Activated CD4-positive, alpha-beta T cell treated with anti-CD3 and anti-CD28 coated beads for 4 hours (primary cell): ENCODE data around the gene EXTL1.

ENCODE experiments used
- DNase-seq, 2 donors: peaks; one replicate each; pipeline ENCODE4 v3.0.0-alpha.2; 2020

The EXTL1 gene

DNA sequence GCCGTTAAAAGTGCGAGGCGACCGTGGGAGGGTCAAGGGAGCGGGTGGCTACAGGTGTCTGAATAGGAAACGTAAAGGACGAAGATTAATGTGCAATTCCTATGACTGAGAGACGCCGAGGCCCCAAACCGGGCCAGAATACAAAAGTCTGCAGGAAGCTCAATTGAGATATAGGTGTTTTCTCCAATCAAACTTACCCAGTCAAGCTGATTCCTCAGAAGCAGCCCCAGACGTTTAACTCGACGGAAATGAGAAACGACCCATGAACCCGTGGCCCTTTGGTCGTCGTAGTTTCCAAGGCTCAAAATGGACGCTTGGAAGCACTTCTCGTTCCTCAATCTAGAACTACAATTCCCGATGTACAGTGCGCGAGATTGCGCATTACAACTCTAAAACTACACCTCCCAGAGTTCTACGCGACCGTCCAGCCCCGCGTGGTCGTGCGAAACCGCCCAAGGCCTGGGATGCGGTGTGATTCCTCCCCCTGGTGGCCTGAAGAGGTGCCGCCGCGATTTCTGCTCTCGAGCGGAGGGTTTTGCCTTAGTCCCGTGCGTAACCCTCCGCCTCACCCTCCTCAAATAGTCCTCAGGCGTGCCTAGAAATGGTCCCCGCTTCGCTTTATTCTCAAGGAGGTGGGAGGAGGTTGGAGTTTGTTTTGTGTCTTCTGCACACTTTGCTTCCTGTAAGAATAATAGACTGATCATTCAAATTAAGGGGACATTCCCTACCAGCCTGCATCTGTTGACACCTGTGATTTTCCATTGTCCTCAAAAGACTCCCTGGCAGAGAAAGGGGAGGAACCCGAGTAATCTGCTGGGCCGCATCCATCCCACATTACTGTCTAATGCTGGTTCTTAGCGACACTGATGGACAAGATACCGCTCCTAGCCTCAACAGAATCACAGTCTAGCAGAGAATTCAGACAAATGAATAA, 23.5 kb upstream of the EXTL1 start, which contains the start of gene PAFAH2:
Gene PAFAH2 (minus strand): TSS at position 236 of the 934 bp plus-strand sequence. CDS start 7,247 bp downstream, outside the sequence.
- peak; percentile 95 to 96 for DNase-seq

DNA sequence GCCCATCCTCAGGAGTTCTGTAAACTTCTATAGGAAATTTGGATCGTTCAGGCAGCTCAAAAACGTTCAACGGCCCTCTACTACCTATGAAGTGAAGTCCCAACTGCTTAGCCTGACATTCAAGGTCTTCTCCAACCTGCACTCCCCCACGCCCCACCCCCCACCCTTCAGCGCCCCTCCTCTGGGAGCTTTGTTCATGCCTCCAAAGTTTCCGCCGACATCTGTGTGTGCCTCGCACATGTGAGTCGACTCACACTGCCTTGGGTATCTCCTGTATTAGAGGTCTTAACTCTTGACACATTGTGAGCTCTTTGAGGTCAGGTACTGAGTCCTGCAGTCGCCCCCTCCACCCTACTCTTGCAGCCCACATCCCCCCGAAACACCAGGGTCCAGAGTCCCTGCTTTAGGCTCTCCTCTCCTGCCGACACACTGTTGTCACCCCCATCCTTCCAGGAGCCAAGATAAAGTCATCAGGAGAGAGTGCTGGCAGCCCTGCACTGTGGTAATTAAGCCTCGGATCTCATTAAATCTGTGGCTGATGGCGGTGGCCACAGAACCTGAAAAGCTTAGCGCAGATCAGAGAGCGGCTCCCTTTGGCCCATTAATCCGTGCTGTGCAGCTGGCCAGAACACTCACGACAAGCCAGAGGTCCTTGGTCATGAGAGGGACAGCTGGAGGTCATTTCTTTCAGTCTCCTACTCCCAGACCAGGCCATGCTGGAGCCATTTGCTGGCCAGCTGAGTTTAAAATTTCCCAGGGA, 22.4 kb upstream of the EXTL1 start:
- DNase-seq, result no peak

DNA sequence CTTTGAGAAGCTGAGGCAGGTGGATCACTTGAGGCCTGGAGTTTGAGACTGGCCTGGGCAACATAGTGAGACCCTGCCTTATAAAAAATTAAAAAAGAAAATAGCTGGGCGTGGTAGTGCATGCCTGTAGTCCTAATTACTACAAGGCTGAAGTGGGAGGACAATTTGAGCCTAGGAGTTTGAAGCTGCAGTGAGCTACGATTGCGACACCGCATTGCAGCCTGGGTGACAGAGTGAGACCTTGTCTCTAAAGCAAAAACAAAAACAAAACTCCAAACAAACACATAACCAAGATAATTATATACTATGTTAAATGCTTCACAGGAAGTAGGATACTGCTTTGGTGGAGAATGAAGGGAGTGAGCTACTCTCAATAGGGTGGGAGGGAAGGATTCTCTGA, 18.3 kb upstream of the EXTL1 start:
- DNase-seq, result no peak

DNA sequence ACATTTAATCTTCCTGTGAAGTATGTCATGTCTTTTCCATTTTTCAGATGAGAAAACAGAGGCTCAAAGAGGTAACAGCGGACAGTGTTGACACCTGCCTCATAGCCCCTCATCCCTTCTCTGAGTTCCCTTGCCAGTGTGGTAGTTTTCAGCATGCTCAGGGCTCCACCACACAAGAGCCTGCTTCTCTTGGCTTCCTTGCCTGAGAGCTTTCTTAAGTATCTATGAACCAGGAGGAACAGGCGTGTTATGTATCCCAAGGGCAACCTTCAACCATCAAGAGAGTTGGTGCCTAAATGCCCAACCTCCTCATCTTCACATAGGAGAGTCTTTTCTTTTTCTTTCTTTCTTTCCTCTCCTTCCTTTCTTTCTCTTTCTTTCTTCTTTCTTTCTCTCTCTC, 17.8 kb upstream of the EXTL1 start:
- DNase-seq, result no peak

DNA sequence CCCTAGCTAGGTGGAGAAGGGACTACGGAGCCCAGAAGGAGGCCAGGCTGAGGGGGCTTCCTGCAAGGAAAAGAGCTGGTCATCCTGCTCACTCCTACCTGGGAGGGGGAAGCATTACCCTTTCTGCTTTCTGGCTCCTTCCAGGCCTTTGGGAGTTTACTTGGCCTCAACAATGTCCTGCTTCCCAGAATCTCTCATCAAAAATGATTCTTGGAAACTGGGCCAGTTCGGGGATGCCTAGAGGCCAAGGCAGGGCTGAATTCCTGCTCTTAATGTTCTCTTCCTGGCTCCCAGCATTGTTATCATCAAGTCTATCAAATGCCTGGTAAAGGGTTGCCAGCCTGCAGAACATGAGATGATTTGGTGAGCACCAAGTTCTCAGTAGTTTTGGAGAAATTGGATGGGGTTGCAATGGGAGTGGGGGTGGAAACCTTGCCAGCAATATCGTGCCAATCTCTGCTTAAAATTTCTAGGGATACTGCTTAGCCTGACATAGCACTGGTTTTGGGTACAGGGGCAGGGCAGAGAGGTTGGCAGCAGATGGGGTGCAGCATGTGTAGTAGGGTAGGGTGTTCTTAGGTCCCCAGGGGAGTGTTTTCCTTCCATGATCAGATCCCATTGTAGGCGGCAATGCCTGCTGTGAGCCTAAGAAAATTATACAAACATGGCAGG, 16.0 kb upstream of the EXTL1 start:
- DNase-seq, result no peak

DNA sequence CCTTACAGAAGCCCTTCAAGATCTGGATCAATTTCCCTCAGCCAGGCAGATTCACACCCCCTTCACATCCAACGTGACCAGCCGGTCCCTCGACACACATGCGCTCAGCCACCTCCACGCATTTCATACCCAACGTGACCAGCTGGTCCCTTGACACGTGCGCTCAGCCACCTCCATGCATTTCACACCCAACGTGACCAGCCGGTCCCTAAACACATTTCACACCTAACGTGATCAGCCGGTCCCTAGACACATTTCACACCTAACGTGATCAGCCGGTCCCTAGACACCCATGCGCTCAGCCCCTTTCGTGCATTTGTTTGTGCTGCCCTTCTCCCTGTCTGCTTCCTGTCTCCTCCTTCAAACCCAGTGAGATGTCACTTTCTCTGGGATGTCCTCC, 14.9 kb upstream of the EXTL1 start:
- no peak for DNase-seq

DNA sequence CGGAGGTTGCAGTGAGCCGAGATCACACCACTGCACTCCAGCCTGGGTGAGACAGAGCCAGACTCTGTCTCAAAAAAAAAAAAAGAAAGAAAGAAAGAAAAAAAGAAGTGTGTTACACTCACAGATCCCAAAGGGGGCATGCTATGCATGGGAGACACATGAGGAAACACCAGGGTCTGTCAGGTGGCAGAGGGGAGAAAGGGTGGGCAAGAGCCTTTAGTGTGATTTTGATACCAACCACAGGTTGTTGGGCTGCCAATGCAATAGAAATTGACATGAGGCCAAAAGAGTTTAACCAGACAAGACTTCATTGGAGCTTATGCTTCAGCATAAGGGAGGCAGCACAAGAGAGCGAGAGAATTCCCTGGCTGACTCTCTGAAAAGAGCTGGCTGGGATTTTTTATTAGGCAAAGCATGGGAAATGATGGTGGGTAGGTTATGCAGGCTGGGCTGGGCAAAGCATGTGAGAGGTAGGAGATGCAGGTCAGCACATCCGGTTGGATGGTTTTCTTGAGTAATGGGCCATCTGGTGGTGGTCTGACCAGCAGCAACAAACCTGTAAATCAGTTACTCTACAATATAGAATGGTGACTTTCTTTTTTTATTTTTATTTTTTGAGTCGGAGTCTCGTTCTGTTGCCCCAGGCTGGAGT, 11.7 kb upstream of the EXTL1 start:
- no peak for DNase-seq

DNA sequence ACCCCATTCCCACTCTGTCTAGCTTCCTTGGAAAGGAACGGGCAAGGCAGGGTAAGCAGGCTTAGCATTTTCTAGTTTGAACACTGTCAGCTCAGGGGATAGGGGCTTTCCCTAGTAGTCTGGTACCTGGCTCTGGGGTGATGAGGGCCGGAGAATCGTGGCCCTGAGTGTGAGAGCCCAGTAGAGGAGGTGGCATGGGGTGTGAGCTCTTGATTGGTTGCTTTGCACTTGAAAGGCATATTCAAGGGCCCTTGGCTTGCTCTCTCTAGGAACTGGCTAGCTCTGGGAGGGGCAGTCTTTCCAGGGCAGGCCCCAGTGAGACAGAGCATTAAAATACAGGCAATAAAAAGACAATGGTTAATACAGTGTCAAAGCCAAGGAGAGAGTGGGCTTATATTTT, 10.8 kb upstream of the EXTL1 start:
- DNase-seq, result no peak

DNA sequence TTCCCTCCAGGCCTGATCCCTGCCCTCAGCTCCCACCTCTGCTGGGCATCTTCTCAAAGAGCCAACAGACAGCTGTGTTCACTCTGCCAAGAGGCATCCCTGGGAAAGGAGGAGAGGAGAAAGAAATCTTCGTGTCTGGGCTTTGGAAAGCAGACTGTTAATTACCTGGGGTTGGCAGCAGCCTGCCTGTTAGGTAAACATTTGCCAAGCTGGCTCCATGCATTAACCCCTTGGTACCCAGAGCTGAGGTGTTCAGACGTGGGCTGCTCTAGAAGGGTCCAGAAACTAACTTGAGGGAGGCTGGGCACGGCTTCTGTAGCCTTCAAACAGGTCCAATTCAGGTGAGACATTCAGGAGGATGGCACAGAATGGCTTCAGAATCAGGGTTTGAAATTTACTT, 8.7 kb upstream of the EXTL1 start:
- no peak for DNase-seq

DNA sequence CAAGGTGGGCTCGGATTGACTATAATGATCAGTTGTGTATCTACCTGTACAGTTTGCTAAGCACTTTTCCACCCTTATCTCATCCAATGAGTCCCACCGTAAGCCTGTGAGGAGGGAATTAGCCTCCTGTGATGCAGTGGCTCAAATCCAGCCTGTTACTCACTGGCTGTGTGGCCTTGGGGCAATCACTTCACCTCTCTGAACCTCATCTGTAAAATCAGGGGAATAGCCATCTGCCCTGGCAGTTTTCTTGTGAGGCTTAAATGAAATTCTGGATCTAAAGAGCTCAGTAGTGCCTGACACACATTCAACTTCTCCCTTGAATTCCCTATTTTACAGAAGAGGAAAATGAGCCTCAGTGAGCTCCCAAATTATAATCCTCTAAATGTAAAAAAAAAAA, 7.4 kb upstream of the EXTL1 start:
- no peak for DNase-seq

DNA sequence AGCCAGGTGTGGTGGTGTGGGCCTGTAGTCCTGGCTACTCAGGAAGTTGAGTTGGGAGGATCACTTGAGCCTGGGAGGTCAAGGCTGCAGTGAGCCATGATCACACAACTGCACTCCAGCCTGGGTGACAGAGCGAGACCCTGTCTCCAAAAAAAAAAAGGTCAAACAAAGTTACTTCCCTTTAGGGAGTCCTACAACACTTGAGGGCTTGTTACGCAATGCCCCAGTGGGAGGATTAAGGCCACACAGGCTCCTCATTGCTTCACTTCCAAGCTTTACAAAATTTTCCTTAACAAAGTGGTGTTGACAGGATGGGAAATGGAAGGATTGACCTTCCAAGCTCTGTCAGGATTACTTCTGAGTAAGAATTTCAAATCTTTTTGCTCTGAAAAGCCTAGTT, 6.2 kb upstream of the EXTL1 start:
- no peak for DNase-seq

DNA sequence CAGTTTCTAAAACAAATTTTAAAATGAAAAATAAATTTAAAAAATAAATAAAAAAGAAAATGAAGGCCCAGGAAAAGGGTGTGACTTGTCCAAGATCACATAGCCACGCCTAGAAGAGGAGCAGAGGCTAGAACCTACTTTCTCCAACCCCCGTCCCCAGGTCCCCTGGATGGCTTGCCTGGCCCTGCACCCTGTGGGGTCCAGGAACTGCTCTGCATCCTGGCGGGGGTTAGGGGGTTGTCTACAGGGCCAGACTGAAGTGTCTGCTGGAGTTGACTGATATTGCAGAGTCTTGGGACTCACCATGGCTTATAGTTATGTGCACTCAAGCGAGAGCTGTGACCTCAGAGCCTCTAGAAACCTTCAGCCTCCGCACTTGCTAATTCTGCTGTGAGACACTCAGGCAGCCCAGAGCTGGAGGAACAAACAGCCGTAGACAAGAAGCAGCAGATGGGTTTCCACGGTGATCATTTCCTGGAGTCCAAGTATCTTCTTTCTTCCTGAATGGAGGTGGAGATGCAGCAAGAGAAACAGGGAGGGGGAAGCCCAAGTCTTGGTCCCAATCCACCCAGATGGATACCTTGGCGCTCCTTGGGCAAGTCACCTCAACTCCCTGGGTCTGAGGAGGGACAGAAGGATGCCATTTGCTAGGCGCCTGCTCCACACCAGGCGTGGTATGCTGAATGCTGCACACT, 5.2 kb upstream of the EXTL1 start:
- no peak for DNase-seq

DNA sequence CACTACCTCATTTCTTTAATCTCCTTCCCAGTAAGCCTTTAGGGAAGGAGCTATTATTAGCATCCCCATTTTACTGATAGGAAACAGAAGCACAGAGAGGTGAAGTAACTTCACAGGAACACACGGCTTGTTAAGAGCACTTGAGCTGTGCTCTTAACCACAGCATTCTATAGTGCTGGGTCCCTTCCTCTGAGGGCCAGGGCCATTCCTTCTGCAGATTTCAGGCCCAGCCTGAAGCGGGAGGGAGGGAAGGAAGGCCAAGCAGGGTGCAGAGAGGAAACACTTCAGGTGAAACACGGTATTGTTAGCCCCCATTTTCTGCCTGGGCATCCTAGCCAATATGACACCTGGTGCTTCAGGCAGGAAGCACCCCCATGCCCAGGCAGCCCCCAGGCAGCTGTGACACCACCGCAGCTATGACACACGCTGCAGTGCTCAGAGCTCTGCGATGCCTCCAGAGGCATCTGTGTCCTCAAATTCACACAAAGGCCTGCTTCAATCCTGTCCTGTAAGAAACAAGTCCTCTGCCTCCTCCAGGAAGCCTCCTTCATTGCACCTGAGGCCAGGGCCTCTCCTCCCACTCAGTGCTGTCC, 4.5 kb upstream of the EXTL1 start:
- no peak for DNase-seq

DNA sequence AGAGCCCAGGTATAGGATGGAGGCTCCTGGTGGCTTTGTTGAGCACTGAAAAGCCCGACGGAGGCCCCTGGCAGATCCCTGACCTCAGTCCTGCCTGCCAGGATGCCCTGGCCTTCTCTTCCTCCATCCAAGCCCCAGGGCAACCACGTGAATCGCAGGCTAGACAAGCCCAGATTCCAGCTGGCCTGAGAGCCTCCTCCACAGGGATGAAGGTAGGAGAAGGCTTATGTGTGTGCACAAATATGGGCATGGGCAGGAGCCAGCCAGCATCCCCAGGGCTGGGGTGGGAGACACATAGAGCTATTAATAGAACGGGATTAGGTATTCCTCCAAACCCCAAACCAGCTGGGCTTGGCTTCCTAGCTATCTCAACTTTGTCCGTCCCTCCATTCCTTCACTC, 4.0 kb upstream of the EXTL1 start:
- DNase-seq, result no peak

DNA sequence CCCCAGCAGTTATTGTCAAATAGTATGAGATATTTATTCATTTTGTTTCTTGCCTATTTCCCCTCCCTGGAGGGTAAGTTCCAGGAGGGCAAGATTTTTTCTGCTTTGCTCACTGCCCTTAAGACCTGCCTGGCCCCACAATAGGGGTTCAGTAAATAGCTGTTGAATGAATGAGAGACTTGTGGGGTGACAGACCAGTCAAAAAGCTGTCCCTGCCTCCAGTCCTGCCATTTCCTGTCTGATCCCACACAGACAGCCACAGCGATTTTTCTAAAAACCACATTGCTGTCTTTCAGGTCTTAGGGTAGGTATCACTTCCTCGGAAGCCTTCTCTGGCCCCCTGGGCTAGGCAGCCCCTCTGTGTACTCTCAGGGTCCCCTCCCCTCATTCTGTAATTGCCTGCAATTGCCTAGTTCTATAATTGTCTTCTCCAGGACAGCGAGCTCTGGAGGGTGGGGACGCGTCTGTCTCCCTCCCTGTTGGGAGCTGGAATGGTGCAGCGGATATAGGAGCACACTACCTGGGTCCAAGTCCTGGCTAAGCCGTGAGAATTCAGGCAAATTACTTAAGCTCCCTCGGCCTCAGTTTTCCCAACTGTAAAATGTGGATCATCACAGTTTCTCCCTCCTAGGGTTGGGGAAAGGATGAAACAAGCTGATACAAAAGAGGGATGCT, 1.8 kb upstream of the EXTL1 start:
- DNase-seq, result no peak

DNA sequence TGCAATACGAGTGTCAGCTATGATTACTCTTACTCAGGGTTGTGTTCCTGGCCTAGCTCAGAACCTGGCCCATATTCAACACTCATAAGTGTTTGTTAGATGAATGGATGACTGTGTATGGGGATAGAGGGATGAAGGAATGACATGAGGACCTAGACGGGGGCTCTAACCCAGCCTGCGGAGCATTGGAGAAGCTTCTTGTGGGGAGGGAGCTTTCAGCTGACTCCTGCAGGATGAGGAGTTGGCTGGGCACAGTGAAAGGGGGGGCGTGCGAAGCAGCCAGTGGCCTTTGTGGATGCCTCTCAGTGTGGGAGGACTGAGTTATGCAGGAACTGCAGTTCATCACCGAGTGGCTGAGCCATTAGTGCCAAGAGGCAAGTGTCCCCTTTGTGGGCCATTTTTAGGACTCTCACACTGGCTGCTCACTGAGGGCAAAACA, 1.2 kb upstream of the EXTL1 start:
- no peak for DNase-seq

DNA sequence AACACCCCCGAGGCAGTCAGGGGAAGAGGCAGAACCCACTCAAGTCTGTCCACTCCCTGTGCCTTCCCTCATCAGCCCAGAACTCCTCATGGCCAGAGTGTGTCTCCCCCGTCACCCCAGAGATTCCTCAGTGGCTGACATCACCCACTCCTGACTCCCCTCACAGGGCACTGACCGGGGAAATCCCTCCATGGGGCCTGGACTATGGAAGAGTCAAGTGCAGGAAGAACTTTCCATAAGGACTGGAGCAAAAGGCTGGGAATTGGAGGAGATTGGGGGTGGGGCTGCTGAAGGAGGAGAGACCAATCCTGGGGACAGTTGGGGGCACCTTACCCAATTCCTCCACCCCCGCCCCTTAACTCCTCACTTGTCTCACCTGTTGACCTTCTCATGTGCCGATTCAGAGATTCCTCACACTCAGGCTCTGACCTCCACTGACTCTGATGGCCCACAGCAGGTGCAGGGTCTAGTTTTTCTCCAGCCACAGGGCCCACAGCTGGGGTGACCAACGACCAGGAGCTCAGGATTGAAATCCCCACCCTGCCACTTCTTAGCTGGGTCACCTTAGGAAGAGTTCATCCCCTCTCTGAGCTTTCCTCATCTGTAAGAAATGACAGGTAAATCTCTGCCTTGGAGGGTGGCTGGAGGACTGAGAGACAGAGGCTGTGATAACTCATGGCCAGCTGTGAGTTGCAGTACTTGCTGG, 481 bp upstream of the EXTL1 start:
- no peak for DNase-seq

DNA sequence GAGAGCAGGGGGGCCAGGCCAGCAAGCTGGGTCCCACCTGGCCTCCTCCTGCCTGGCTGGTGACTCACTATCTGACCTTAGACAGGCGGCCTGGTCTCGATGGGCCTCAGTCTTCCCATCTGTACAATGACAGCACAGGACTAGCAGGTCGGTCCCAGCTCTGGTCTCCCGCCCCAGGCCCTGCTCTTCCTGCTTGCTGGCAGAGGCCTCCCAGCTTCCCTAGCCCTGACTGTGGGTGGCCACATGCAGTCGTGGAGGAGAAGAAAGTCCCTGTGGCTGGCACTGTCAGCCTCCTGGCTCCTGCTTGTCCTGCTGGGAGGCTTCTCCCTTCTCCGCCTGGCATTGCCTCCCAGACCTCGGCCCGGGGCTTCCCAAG, 817 bp downstream of the EXTL1 start:
- no peak for DNase-seq

DNA sequence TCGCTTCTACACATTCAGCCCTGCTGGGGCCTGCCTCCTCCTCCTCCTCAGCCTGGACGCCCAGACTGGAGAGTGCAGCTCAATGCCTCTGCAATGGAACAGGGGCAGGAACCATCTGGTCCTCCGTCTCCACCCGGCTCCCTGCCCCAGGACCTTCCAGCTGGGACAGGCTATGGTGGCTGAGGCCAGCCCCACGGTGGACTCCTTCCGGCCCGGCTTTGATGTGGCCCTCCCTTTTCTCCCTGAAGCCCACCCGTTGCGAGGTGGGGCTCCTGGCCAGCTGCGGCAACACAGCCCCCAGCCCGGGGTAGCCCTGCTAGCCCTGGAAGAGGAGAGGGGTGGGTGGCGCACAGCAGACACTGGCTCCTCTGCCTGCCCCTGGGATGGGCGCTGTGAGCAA, 1.4 kb downstream of the EXTL1 start:
- no peak for DNase-seq

DNA sequence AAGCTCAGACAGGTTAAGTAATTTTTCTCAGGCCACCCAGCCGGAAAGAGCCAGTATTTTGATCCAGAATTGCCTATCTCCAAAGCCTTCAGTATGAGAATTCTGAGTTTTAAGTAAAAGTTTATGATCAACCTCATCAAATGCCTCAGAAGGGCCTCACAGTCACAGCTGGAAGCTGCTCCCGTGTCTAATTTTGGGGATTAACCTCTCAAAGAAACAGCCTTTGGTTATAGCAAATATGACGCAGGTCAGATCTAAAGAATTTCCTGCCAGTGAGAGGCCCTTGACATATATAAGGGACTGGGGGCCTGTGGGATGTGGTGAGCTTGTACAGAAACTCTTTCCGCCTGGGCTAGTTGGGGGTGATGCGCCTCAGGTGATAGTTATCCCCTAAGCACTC, 2.3 kb downstream of the EXTL1 start:
- DNase-seq, result no peak

DNA sequence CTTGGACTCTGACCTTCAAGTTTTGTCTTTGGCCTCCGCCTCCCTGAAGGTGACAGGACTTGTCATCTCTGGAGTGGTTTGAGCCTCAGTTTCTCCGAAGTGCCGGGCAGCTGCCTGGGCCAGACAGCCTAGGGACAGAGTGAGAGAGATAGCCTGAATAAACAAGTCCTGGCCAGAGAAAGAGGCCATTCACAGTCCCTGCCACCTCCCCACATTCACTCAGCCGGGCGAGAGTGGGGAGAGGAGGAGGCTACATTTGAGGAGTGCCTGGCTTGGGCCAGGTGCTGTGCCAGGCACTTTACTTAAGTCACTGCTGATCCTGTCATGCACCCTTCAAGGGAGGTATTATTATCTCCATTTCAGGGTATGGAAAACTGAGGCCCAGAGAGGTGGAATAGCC, 3.5 kb downstream of the EXTL1 start:
- DNase-seq, result no peak
